K562 (cell line): ENCODE measurements around the gene DPP9. TPM values are rescaled to one million over a fixed set of nuclear protein-coding genes. Genes with fewer than 3 reads are reported as not detected.

Source experiments
- BACH1 ChIP-seq: fragments of 200-800 bp; sonication (Bioruptor generic); IDR thresholded peaks from 2 replicates; pipeline ENCODE4 v1.6.1; 2016; ENCODE audit warnings: missing genetic modification characterization, missing compliant biosample characterization
- CBX2 ChIP-seq: fragments of 200-600 bp; sonication (generic); IDR thresholded peaks from one replicate; pipeline ENCODE4 v1.6.1; 2012; ENCODE audit warnings: mild to moderate bottlenecking, low read length, inconsistent platforms; ENCODE audit not compliant: insufficient read depth, poor library complexity, severe bottlenecking
- CHD7 ChIP-seq: fragments of 200-600 bp; sonication (generic); IDR thresholded peaks from one replicate; pipeline ENCODE4 v1.6.1; 2012; ENCODE audit warnings: mild to moderate bottlenecking, low read depth, low read length, inconsistent platforms
- COPS2 ChIP-seq: fragments of 450-650 bp; conservative IDR thresholded peaks from 2 replicates; pipeline ENCODE4 v1.6.1; 2016; ENCODE audit warnings: mild to moderate bottlenecking, moderate library complexity
- FIP1L1 ChIP-seq: fragments of 200-400 bp; formaldehyde crosslinking; IDR thresholded peaks from 2 replicates; pipeline ENCODE4 v1.6.1; 2018; ENCODE audit warnings: mild to moderate bottlenecking, low read depth, low read length; ENCODE audit not compliant: poor library complexity, severe bottlenecking
- FOXM1 ChIP-seq, 2 experiments: fragments of 450-650 bp in 1 of 2; sonication (generic) in 1 of 2; formaldehyde crosslinking in 1 of 2; IDR thresholded peaks; 2 replicates each; pipeline versions ENCODE4 v1.6.1 to v1.9.0; 2017 to 2022; ENCODE audit warnings: low read depth in 2 of 2, mild to moderate bottlenecking in 2 of 2, missing genetic modification reagents in 1 of 2, moderate library complexity in 1 of 2
- GABPB2 ChIP-seq: fragments of 250-450 bp; sonication (Bioruptor Pico); conservative IDR thresholded peaks from 2 replicates; pipeline ENCODE4 v1.5.1; 2021; ENCODE audit warnings: mild to moderate bottlenecking
- TAF7 ChIP-seq: fragments of 450-650 bp; IDR thresholded peaks from 2 replicates; pipeline ENCODE4 v1.6.1; 2016; ENCODE audit warnings: missing genetic modification characterization, missing compliant biosample characterization
- THRAP3 ChIP-seq: fragments of 450-650 bp; IDR thresholded peaks from 2 replicates; pipeline ENCODE4 v1.6.1; 2016; ENCODE audit warnings: mild to moderate bottlenecking, inconsistent platforms, borderline replicate concordance
- ZC3H8 ChIP-seq: fragments of 450-650 bp; IDR thresholded peaks from 2 replicates; pipeline ENCODE4 v1.6.1; 2017
- ZNF436 ChIP-seq: fragments of 250-450, 450-650 bp; sonication (Bioruptor Pico); formaldehyde crosslinking; IDR thresholded peaks from 2 replicates; pipeline ENCODE4 v1.7.0; 2020; ENCODE audit warnings: mild to moderate bottlenecking
- ZNF444 ChIP-seq: fragments of 250-450 bp; sonication (Bioruptor Pico); IDR thresholded peaks from 2 replicates; pipeline ENCODE4 v1.4.0; 2020; ENCODE audit warnings: mild to moderate bottlenecking, moderate library complexity
- ZNF586 ChIP-seq: fragments of 450-650 bp; formaldehyde crosslinking; conservative IDR thresholded peaks from 2 replicates; pipeline ENCODE4 v1.4.0; 2020; ENCODE audit warnings: mild to moderate bottlenecking, moderate library complexity
- ZNF695 ChIP-seq: fragments of 450-650 bp; formaldehyde crosslinking; IDR thresholded peaks from 2 replicates; pipeline ENCODE4 v1.4.0; 2020; ENCODE audit warnings: mild to moderate bottlenecking, moderate library complexity
- polyA plus RNA-seq, 8 experiments: library from polyadenylated mRNA; depleted of rRNA in 4 of 8; stranded (reverse) in 5 of 8; unstranded in 3 of 8; fragments of >200 nt; fragmentation: Nextera tagmentation in 2 of 8; fragmentation: Illumina TruSeq in 1 of 8; extraction: Ambion mirVana in 2 of 8; extraction: Trizol in 1 of 8; gene quantifications; 2 replicates each; pipeline versions ENCODE4 v1.2.1 to v1.2.3, GENCODE V29; 2011 to 2014; ENCODE audit warnings: inconsistent platforms in 1 of 8, missing spikeins in 1 of 8
- total RNA-seq, 7 experiments: library from RNA; depleted of rRNA in 6 of 7; stranded (reverse); fragments of >200 nt in 6 of 7; fragmentation: Illumina TruSeq in 2 of 7; extraction: Trizol in 2 of 7; gene quantifications; 2 replicates each; pipeline versions ENCODE4 v1.2.1 to v1.2.3, GENCODE V29; 2011 to 2021; ENCODE audit warnings: low replicate concordance in 1 of 7
- TF ChIP-seq, protein P1 (sequence below): fragments of 250-450 bp; sonication (Bioruptor Pico); IDR thresholded peaks from 2 replicates; pipeline ENCODE4 v1.8.0; 2022; ENCODE audit warnings: inconsistent platforms

The DPP9 gene
- total and polyA plus RNA-seq, 9 of the 15 experiments (the other 6 are each of a cell fraction or from before 2014, with no cell fraction given): 0.90 to 66.7 (median 24.5) TPM

DNA sequence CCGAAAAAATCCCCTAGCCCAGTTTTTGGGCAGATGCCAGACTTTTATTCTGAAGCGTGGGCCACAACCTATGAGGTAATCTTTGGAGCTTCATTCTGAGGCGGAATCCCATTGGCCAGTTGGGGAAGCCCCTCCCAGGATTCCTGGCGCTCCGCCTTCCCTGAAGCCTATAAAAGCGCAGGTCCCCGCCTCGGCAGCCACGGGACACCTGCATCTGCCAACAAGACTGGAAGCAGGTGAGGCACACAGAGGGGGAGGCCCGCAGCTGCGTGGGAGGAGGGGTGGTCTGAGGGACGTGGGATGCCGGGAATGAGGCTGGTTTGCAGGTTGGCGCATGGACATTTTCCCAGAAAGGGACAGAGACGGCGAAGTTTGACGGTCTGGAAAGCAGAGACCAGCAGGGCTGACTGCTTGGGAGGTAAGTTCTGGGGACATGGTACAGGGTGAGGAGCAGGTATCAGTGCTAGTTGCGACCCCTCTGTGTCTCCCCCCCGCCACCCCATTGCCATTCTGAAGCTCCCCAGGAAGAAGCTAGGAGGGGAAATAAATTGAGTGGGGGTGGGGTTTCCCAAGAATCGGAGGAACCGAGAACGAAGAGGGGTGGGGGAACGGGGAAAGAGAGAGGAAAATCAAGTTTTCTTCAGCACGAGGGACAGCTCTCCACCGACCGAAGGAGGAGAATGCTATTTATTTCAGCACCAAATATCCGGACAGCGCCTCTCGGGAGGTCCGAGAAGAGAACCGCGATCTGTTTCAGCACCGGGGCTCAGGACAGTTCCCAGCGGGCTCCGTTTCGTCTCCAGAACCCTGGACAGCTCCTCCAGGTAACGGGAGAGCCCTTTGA, 45.5 kb upstream of the DPP9 start (continued):
- TF ChIP-seq CHD7 (no peak), BACH1 (tag) (peak; percentile 88), TAF7 (tag) (no peak), ZNF436 (CRISPR knock-in tag) (no peak), FIP1L1 (no peak), ZC3H8 (no peak), FOXM1 (IDR thresholded peaks at IDR 0.05; ENCODE audit: low read depth) (no peak), FOXM1 (CRISPR knock-in tag; IDR thresholded peaks at IDR 0.05; ENCODE audit: low read depth) (peak; percentile 99), CBX2 (no peak), ZNF695 (CRISPR knock-in tag) (no peak), ZNF586 (CRISPR knock-in tag) (peak; percentile 67; the same call in 1 of the 2 replicates), GABPB2 (CRISPR knock-in tag) (no peak), THRAP3 (no peak), ZNF444 (CRISPR knock-in tag) (no peak), COPS2 (no peak)
- TF ChIP-seq, protein P1, sequence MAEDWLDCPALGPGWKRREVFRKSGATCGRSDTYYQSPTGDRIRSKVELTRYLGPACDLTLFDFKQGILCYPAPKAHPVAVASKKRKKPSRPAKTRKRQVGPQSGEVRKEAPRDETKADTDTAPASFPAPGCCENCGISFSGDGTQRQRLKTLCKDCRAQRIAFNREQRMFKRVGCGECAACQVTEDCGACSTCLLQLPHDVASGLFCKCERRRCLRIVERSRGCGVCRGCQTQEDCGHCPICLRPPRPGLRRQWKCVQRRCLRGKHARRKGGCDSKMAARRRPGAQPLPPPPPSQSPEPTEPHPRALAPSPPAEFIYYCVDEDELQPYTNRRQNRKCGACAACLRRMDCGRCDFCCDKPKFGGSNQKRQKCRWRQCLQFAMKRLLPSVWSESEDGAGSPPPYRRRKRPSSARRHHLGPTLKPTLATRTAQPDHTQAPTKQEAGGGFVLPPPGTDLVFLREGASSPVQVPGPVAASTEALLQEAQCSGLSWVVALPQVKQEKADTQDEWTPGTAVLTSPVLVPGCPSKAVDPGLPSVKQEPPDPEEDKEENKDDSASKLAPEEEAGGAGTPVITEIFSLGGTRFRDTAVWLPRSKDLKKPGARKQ (CRISPR knock-in tag): no peak
